H9 (cell line): Measurements from ENCODE around the gene MYCBPAP. TPM values are rescaled to one million over a fixed set of nuclear protein-coding genes. Genes with fewer than 3 reads are reported as not detected.

ENCODE experiments used
- DNase-seq: peaks from one replicate; pipeline ENCODE4 v3.0.0-alpha.2; 2017
- H2AFZ ChIP-seq: one replicate; pipeline ENCODE4 v1.6.1; 2013; ENCODE audit warnings: mild to moderate bottlenecking, low read length, control low read depth, moderate library complexity
- H2AK5ac ChIP-seq: 2 replicates; pipeline ENCODE4 v1.6.1; 2013; ENCODE audit warnings: low read length, control low read depth, mixed read lengths; ENCODE audit not compliant: insufficient read length
- H2BK120ac ChIP-seq: one replicate; pipeline ENCODE4 v1.6.1; 2013; ENCODE audit warnings: low read depth, mild to moderate bottlenecking, low read length, control low read depth, inconsistent platforms; ENCODE audit not compliant: poor library complexity, severe bottlenecking
- H2BK12ac ChIP-seq: 2 replicates; pipeline ENCODE4 v1.6.1; 2013; ENCODE audit warnings: low read length, control low read depth, mixed read lengths, low read depth; ENCODE audit not compliant: insufficient read length
- H2BK15ac ChIP-seq: 2 replicates; pipeline ENCODE4 v1.6.1; 2013; ENCODE audit warnings: low read depth, low read length, control low read depth
- H2BK20ac ChIP-seq: one replicate; pipeline ENCODE4 v1.6.1; 2013; ENCODE audit warnings: low read depth, mild to moderate bottlenecking, low read length, control low read depth, inconsistent platforms; ENCODE audit not compliant: poor library complexity, severe bottlenecking
- H2BK5ac ChIP-seq: 2 replicates; pipeline ENCODE4 v1.6.1; 2013; ENCODE audit warnings: low read length, control low read depth, mixed read lengths; ENCODE audit not compliant: insufficient read length
- H3K14ac ChIP-seq: 2 replicates; pipeline ENCODE4 v1.6.1; 2013; ENCODE audit warnings: low read length, control low read depth; ENCODE audit not compliant: insufficient read depth
- H3K18ac ChIP-seq: 2 replicates; pipeline ENCODE4 v1.6.1; 2013; ENCODE audit warnings: low read depth, mild to moderate bottlenecking, mixed read lengths, low read length, control low read depth; ENCODE audit not compliant: insufficient read length
- H3K23ac ChIP-seq: 2 replicates; pipeline ENCODE4 v1.6.1; 2013; ENCODE audit warnings: low read length, control low read depth, mixed read lengths, low read depth; ENCODE audit not compliant: insufficient read length
- H3K23me2 ChIP-seq: 2 replicates; pipeline ENCODE4 v1.6.1; 2013; ENCODE audit warnings: low read depth, mild to moderate bottlenecking, mixed read lengths, low read length, control low read depth; ENCODE audit not compliant: insufficient read length, poor library complexity, severe bottlenecking
- H3K27ac ChIP-seq: 2 replicates; pipeline ENCODE4 v1.5.1; 2013; ENCODE audit warnings: low read length, control low read depth, mixed read lengths, low read depth; ENCODE audit not compliant: insufficient read length
- H3K27me3 ChIP-seq: 2 replicates; pipeline ENCODE4 v1.6.1; 2013; ENCODE audit warnings: low read length, control low read depth, inconsistent platforms; ENCODE audit not compliant: insufficient read depth
- H3K4ac ChIP-seq: 2 replicates; pipeline ENCODE4 v1.6.1; 2013; ENCODE audit warnings: low read depth, mild to moderate bottlenecking, control low read depth, inconsistent platforms, low read length, moderate library complexity
- H3K4me1 ChIP-seq: 2 replicates; pipeline ENCODE4 v1.6.1; 2013; ENCODE audit warnings: low read length, control low read depth, inconsistent platforms; ENCODE audit not compliant: insufficient read depth
- H3K4me2 ChIP-seq: 2 replicates; pipeline ENCODE4 v1.6.1; 2013; ENCODE audit warnings: low read length, control low read depth, mixed read lengths; ENCODE audit not compliant: insufficient read length, insufficient read depth
- H3K56ac ChIP-seq: 2 replicates; pipeline ENCODE4 v1.6.1; 2013; ENCODE audit warnings: low read depth, mild to moderate bottlenecking, mixed read lengths, low read length, control low read depth; ENCODE audit not compliant: insufficient read length
- H3K79me1 ChIP-seq: 2 replicates; pipeline ENCODE4 v1.6.1; 2013; ENCODE audit warnings: low read depth, mild to moderate bottlenecking, moderate library complexity, low read length, control low read depth, inconsistent platforms; ENCODE audit not compliant: insufficient read depth, poor library complexity, severe bottlenecking
- H3K79me2 ChIP-seq: 2 replicates; pipeline ENCODE4 v1.6.1; 2013; ENCODE audit warnings: low read length, control low read depth, inconsistent platforms; ENCODE audit not compliant: insufficient read depth
- H3K9ac ChIP-seq: 2 replicates; pipeline ENCODE4 v1.6.1; 2013; ENCODE audit warnings: low read length, control low read depth, mixed read lengths; ENCODE audit not compliant: insufficient read length; ENCODE audit errors: extremely low read depth
- H3K9me3 ChIP-seq: one replicate; pipeline ENCODE4 v1.6.1; 2013; ENCODE audit warnings: low read depth, low read length, inconsistent platforms; ENCODE audit not compliant: control insufficient read depth
- H3T11ph ChIP-seq: one replicate; pipeline ENCODE4 v1.6.1; 2013; ENCODE audit warnings: mild to moderate bottlenecking, low read length, control low read depth, inconsistent platforms
- H4K20me1 ChIP-seq: one replicate; pipeline ENCODE4 v1.6.1; 2013; ENCODE audit not compliant: control insufficient read depth, insufficient read length, insufficient read depth
- H4K5ac ChIP-seq: 2 replicates; pipeline ENCODE4 v1.6.1; 2013; ENCODE audit warnings: low read depth, mild to moderate bottlenecking, mixed read lengths, low read length, control low read depth; ENCODE audit not compliant: insufficient read length
- H4K8ac ChIP-seq: replicated peaks from 2 replicates; pipeline ENCODE4 v1.6.1; 2013; ENCODE audit warnings: low read length, control low read depth, mixed read lengths, low read depth; ENCODE audit not compliant: insufficient read length
- H4K91ac ChIP-seq: 2 replicates; pipeline ENCODE4 v1.6.1; 2013; ENCODE audit warnings: low read depth, mild to moderate bottlenecking, moderate library complexity, mixed read lengths, low read length, control low read depth; ENCODE audit not compliant: insufficient read length
- H3K27ac Mint-ChIP-seq, 3 experiments: 2 replicates in 2 of 3; 3 replicates in 1 of 3; pipeline ENCODE4 v1.8.0; 2020 to 2021; ENCODE audit warnings: mixed read lengths in 3 of 3, mild to moderate bottlenecking in 1 of 3, moderate library complexity in 1 of 3
- H3K27me3 Mint-ChIP-seq: 2 replicates; pipeline ENCODE4 v1.8.0; 2021; ENCODE audit warnings: low read depth, mild to moderate bottlenecking, moderate library complexity, mixed read lengths
- H3K36me3 Mint-ChIP-seq, 3 experiments: 2 replicates in 2 of 3; 3 replicates in 1 of 3; pipeline ENCODE4 v1.8.0; 2020 to 2021; ENCODE audit warnings: low read depth in 3 of 3, mixed read lengths in 3 of 3; ENCODE audit not compliant: insufficient read depth in 1 of 3
- H3K4me1 Mint-ChIP-seq, 2 experiments: 2 replicates each; pipeline ENCODE4 v1.8.0; 2020; ENCODE audit warnings: mixed read lengths in 2 of 2
- H3K4me3 Mint-ChIP-seq, 2 experiments: 2 replicates in 1 of 2; 3 replicates in 1 of 2; pipeline ENCODE4 v1.8.0; 2020 to 2021; ENCODE audit warnings: mild to moderate bottlenecking in 2 of 2, mixed read lengths in 2 of 2, moderate library complexity in 1 of 2
- H3K9me3 Mint-ChIP-seq, 2 experiments: 2 replicates in 1 of 2; 3 replicates in 1 of 2; pipeline ENCODE4 v1.8.0; 2020; ENCODE audit warnings: mild to moderate bottlenecking in 2 of 2, mixed read lengths in 2 of 2, moderate library complexity in 1 of 2
- WGBS: extraction: QIAGEN DNeasy Blood & Tissue Kit; methylation state at CpG from one replicate; pipeline ENCODE4 v1.1.7; 2013; ENCODE audit warnings: missing lambda C conversion rate, low lambda C conversion rate, mixed read lengths; ENCODE audit not compliant: insufficient read length; ENCODE audit errors: extremely low coverage; 5-methylcytosine and 5-hydroxymethylcytosine counted together
- total RNA-seq: library from RNA; stranded (reverse); gene quantifications from 2 replicates; pipeline ENCODE4 v1.2.1, GENCODE V29; 2021
- TF ChIP-seq, protein P1 (sequence below): fragments of 200-600 bp; sonication (generic); conservative IDR thresholded peaks from 3 replicates; pipeline ENCODE4 v1.8.0; 2021; ENCODE audit warnings: antibody characterized with exemption, mild to moderate bottlenecking

MYCBPAP gene
- total RNA-seq, 1 experiment from 2014 or later: 1.7 TPM

GRCh38 chr17:50518384-50519023 is 10.3 kb downstream of the MYCBPAP start:
- Histone ChIP-seq H2BK120ac (no peak overlapping the region), H2BK5ac (no peak overlapping the region), H2AFZ (no peak overlapping the region), H3K56ac (no peak overlapping the region), H4K8ac (no peak overlapping the region), H4K20me1 (no peaks in the 10 kb centered on the region), H3K9ac (no peak overlapping the region), H3K79me2 (no peaks in the 10 kb centered on the region), H3K9me3 (no peaks in the 10 kb centered on the region), H3K23ac (no peak overlapping the region), H2BK20ac (no peak overlapping the region), H3K27me3 (no peaks in the 10 kb centered on the region), H3K79me1 (no peaks in the 10 kb centered on the region), H2BK12ac (no peak overlapping the region), H2BK15ac (no peak overlapping the region), H3K23me2 (no peaks in the 10 kb centered on the region), H2AK5ac (no peak overlapping the region), H3T11ph (no peak overlapping the region), H4K91ac (no peak overlapping the region), H3K4ac (no peak overlapping the region), H3K27ac (no peak overlapping the region), H3K14ac (no peak overlapping the region; the same call in 1 of the 2 replicates), H3K18ac (no peak overlapping the region), H3K4me2 (no peak overlapping the region), H3K4me1 (no peaks in the 10 kb centered on the region), H4K5ac (no peak overlapping the region)
- H3K4me1 Mint-ChIP-seq: peaks cover 15 to 18% of the 10 kb centered on the region in 2 experiments
- TF ChIP-seq, protein P1, sequence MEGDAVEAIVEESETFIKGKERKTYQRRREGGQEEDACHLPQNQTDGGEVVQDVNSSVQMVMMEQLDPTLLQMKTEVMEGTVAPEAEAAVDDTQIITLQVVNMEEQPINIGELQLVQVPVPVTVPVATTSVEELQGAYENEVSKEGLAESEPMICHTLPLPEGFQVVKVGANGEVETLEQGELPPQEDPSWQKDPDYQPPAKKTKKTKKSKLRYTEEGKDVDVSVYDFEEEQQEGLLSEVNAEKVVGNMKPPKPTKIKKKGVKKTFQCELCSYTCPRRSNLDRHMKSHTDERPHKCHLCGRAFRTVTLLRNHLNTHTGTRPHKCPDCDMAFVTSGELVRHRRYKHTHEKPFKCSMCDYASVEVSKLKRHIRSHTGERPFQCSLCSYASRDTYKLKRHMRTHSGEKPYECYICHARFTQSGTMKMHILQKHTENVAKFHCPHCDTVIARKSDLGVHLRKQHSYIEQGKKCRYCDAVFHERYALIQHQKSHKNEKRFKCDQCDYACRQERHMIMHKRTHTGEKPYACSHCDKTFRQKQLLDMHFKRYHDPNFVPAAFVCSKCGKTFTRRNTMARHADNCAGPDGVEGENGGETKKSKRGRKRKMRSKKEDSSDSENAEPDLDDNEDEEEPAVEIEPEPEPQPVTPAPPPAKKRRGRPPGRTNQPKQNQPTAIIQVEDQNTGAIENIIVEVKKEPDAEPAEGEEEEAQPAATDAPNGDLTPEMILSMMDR: no peak
- no peak for DNase-seq
- no peak overlapping the region; a peak in 2 of 7 replicates for H3K27ac Mint-ChIP-seq
- H3K9me3 Mint-ChIP-seq: no peaks in the 10 kb centered on the region
- WGBS: no CpG with 5 or more reads among the region's 13 CpGs
- H3K4me3 Mint-ChIP-seq: no peak overlapping the region
- peaks cover 6% of the 10 kb centered on the region; the same call in 1 of the 2 replicates for H3K27me3 Mint-ChIP-seq
- H3K36me3 Mint-ChIP-seq: no peaks in the 10 kb centered on the region
